Mucosa of descending colon (tissue), 3 donors: Measurements from ENCODE around the gene NKX2-2. TPM values are rescaled to one million over a fixed set of nuclear protein-coding genes. Genes with fewer than 3 reads are reported as not detected.

Source experiments
- ATAC-seq: fragments of 200-7000 bp; cut with Tn5 transposase; one replicate; pipeline ENCODE4 v1.9.1; 2020; ENCODE audit warnings: mild to moderate bottlenecking, moderate library complexity
- DNase-seq, 3 donors: peaks; one replicate each; pipeline ENCODE4 v3.0.0-alpha.2; 2020
- H3K36me3 ChIP-seq: fragments of 200-600 bp; one replicate; pipeline ENCODE4 v1.8.0; 2021; ENCODE audit warnings: low read depth, mild to moderate bottlenecking
- H3K4me1 ChIP-seq: fragments of 200-600 bp; one replicate; pipeline ENCODE4 v1.8.0; 2021; ENCODE audit warnings: low read depth, mild to moderate bottlenecking
- H3K4me3 ChIP-seq: fragments of 200-600 bp; one replicate; pipeline ENCODE4 v1.8.0; 2021; ENCODE audit warnings: mild to moderate bottlenecking
- H3K9me3 ChIP-seq: fragments of 200-600 bp; one replicate; pipeline ENCODE4 v1.8.0; 2021; ENCODE audit warnings: mild to moderate bottlenecking
- CTCF ChIP-seq: fragments of 200-600 bp; IDR thresholded peaks from one replicate; pipeline ENCODE4 v1.8.0; 2022; ENCODE audit warnings: antibody characterized with exemption, mild to moderate bottlenecking
- intact Hi-C, 2 donors: fragments of 100-400 bp; cut with DNase I in 1 of 2; cut with micrococcal nuclease in 1 of 2; formaldehyde crosslinking; loops; one replicate each; pipeline versions ENCODE4 v1.11.0 to v1.11.1; 2022; cut with DNase I, micrococcal nuclease
- long read RNA-seq, 2 donors: library from polyadenylated mRNA; unstranded; transcript quantifications; one replicate each; pipeline ENCODE4 v2.0.0, GENCODE V29; 2019 to 2021
- total RNA-seq, 3 donors: library from RNA; stranded (reverse); fragmentation: NEBNext Ultra II Directional in 2 of 3; extraction: Animal tissue kit (Norgen Biotek cat#: 25700) in 2 of 3; gene quantifications; one replicate each; pipeline versions ENCODE4 v1.2.1 to v1.2.4, GENCODE V29; 2021 to 2023
- donor health status: DM: no; HTN: no; CAD: no; lungs with moderate emphysema.
- donor health status: DM: no; HTN: no; CAD: no.
- donor health status: DM: no; HTN: yes; CAD: no.

The NKX2-2 gene
- total RNA-seq: 1 to 10 TPM in 1 of 3 donors, under 1 TPM in 2; 0.22 to 1.8 (median 0.81) TPM
- long read RNA-seq, donor 1: 0 reads
- long read RNA-seq, donor 2: 0 reads

GRCh38 chr20:21513881-21514540, at the start of gene NKX2-2:
NKX2-2 (minus strand) TSS chr20:21514064; CDS start chr20:21513669, 395 bp downstream.
- no peaks in the 10 kb centered on the region for H3K36me3 ChIP-seq
- TF ChIP-seq CTCF: no peak
- peaks cover 23% of the 10 kb centered on the region for H3K4me1 ChIP-seq
- no peak for ATAC-seq
- no peak for DNase-seq
- H3K4me3 ChIP-seq: no peak within 1 kb of the TSS
- intact Hi-C loops: no loop called here
- no peaks in the 10 kb centered on the region for H3K9me3 ChIP-seq

GRCh38 chr20:21562656-21563055, 48.8 kb upstream of the NKX2-2 start:
- Histone ChIP-seq H3K9me3 (no peaks in the 10 kb centered on the region), H3K36me3 (no peaks in the 10 kb centered on the region), H3K4me1 (no peaks in the 10 kb centered on the region), H3K4me3 (no peak overlapping the region)
- ATAC-seq: no peak
- TF ChIP-seq CTCF: no peak
- intact Hi-C loops: no loop called here
- no peak for DNase-seq

- ATAC-seq: no peak
- Histone ChIP-seq H3K9me3 (no peaks in the 10 kb centered on the region), H3K4me1 (no peaks in the 10 kb centered on the region), H3K36me3 (no peaks in the 10 kb centered on the region), H3K4me3 (no peak overlapping the region)
- TF ChIP-seq CTCF: no peak
- intact Hi-C loops: no loop called here
- DNase-seq: no peak
These were observed 45.4 kb upstream of the NKX2-2 start for GRCh38 chr20:21559305-21559704.

- Histone ChIP-seq H3K9me3 (no peaks in the 10 kb centered on the region), H3K4me3 (no peak overlapping the region), H3K4me1 (no peaks in the 10 kb centered on the region), H3K36me3 (no peaks in the 10 kb centered on the region)
- DNase-seq: no peak
- no peak for TF ChIP-seq CTCF
- intact Hi-C loops: no loop called here
- ATAC-seq: peak; percentile 51
These were observed 43.6 kb upstream of the NKX2-2 start for GRCh38 chr20:21557241-21558020.

GRCh38 chr20:21556398-21556797, 42.5 kb upstream of the NKX2-2 start:
- Histone ChIP-seq H3K36me3 (no peaks in the 10 kb centered on the region), H3K4me1 (no peaks in the 10 kb centered on the region), H3K4me3 (no peak overlapping the region), H3K9me3 (no peaks in the 10 kb centered on the region)
- ATAC-seq: no peak
- DNase-seq: no peak
- intact Hi-C loops: no loop called here
- TF ChIP-seq CTCF: no peak
